GOT3 (cell line): ENCODE results near the gene IGHMBP2.

Experiments used
- DNase-seq: peaks from one replicate; lab custom pipeline; 2025; ENCODE audit warnings: mixed read lengths; lab: John Stamatoyannopoulos, UW

IGHMBP2 gene

GRCh38 chr11:68890490-68891231, 13.0 kb upstream of the IGHMBP2 start:
- no peak for DNase-seq

GRCh38 chr11:68891351-68891948, 12.2 kb upstream of the IGHMBP2 start:
- no peak for DNase-seq

- no peak for DNase-seq
These were observed 11.1 kb upstream of the IGHMBP2 start for GRCh38 chr11:68892576-68892975.

GRCh38 chr11:68893282-68893681, 10.4 kb upstream of the IGHMBP2 start:
- DNase-seq: no peak

GRCh38 chr11:68896171-68896959, 7.3 kb upstream of the IGHMBP2 start:
- DNase-seq: no peak

GRCh38 chr11:68897441-68897840, 6.2 kb upstream of the IGHMBP2 start:
- DNase-seq: no peak

- DNase-seq: no peak
These were observed 2.8 kb upstream of the IGHMBP2 start for GRCh38 chr11:68900835-68901381.

- DNase-seq: no peak
These were observed 657 bp downstream of the IGHMBP2 start for GRCh38 chr11:68904248-68904847.

GRCh38 chr11:68905421-68906360, 2.0 kb downstream of the IGHMBP2 start:
- DNase-seq: no peak

- no peak for DNase-seq
These were observed 4.6 kb downstream of the IGHMBP2 start for GRCh38 chr11:68908273-68908672.

- no peak for DNase-seq
These were observed 7.3 kb downstream of the IGHMBP2 start for GRCh38 chr11:68910965-68911364.

GRCh38 chr11:68911731-68912130, 8.0 kb downstream of the IGHMBP2 start:
- DNase-seq: no peak

- no peak for DNase-seq
These were observed 8.6 kb downstream of the IGHMBP2 start for GRCh38 chr11:68912254-68912653.

- DNase-seq: no peak
These were observed 9.5 kb downstream of the IGHMBP2 start for GRCh38 chr11:68913188-68913587.

- no peak for DNase-seq
These were observed 11.1 kb downstream of the IGHMBP2 start for GRCh38 chr11:68914761-68915160.

- DNase-seq: no peak
These were observed 12.7 kb downstream of the IGHMBP2 start for GRCh38 chr11:68916439-68916838.

- DNase-seq: no peak
These were observed 19.9 kb downstream of the IGHMBP2 start for GRCh38 chr11:68923614-68924013.

- no peak for DNase-seq
These were observed 20.6 kb downstream of the IGHMBP2 start for GRCh38 chr11:68924073-68924925.

GRCh38 chr11:68925611-68926010, 21.9 kb downstream of the IGHMBP2 start:
- no peak for DNase-seq
